ENCODE results near the gene PBX4.

DNA sequence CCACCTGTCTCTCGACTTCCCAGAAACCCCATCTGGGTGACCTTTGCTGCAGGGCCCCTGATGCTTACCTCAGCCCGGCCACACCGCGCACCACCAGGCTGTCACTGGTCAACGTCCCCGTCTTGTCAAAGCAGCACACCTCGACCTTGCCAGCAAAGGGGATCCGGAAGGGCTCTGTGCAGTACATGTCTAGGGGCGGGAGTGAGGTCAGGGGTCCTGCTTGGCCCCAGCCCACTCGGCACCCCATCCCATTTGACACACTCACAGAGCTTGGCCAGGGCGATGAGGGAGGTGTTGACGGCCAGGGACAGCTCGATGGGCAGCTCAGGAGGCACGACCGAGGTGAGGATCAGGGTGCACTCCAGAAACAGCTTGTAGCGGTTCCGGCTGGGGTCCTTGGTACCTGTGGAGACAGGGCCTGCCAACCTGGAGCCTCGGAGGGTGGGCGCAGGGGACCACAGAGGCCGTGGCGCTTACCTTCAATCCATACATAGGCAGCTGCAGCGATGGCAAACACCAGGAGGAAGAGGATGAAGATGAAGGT is 36.6 kb upstream of the PBX4 start:
- TF ChIP-seq, protein P1, sequence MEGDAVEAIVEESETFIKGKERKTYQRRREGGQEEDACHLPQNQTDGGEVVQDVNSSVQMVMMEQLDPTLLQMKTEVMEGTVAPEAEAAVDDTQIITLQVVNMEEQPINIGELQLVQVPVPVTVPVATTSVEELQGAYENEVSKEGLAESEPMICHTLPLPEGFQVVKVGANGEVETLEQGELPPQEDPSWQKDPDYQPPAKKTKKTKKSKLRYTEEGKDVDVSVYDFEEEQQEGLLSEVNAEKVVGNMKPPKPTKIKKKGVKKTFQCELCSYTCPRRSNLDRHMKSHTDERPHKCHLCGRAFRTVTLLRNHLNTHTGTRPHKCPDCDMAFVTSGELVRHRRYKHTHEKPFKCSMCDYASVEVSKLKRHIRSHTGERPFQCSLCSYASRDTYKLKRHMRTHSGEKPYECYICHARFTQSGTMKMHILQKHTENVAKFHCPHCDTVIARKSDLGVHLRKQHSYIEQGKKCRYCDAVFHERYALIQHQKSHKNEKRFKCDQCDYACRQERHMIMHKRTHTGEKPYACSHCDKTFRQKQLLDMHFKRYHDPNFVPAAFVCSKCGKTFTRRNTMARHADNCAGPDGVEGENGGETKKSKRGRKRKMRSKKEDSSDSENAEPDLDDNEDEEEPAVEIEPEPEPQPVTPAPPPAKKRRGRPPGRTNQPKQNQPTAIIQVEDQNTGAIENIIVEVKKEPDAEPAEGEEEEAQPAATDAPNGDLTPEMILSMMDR (IDR thresholded peaks at IDR 0.05) = no peak
- TF ChIP-seq POLR2A (IDR thresholded peaks at IDR 0.05) = no peak

Measured in heart left ventricle (tissue), 13 donors.